Measurements from ENCODE around the gene NFIX. TPM values are rescaled to one million over a fixed set of nuclear protein-coding genes. Genes with fewer than 3 reads are reported as not detected.

Gene NFIX
- total and polyA plus RNA-seq, 2 of the 13 experiments (the other 11 are each of a cell fraction or from before 2014, with no cell fraction given): 3.4 to 5.4 TPM

DNA sequence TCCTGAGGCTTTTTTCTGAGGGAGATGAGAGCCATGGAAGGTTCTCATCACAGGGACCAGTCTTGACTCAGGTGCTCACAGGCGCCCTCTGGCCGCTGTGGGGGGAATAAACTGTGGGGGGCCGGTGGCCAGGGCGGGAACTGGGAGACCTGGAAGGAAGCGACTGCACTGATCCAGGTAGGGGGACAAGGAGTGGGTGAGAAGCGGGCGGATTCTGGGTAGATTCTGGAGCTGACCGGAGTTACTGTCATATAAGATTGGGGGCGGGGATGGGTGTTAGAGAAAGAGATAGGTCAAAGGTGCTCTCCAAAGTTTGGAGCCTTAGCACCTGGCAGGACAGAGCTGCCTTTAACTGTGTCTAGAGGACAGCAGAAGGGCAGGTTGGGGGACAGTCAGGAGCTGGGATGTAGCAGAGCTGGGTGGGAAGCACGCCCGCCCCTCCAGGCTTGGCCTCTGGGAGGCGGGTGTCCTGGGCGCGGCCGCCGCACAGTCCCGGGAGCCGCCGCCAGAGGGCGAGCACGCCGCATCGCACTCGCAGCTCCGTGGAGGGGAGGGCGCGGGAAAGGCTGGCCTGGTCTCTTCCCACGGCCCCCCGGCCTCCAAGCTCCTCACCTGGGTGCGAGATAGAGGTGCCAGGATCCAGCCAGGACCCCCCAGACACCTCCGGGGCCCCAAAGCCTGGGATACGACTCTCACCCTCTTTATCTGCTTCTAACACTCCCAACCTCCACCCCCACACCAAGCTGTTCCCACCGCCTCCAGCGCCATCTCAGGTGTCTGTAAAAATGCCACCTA lies 30.1 kb upstream of the NFIX start (continued):
- no peak for TF ChIP-seq HNF4A (CRISPR knock-in tag; IDR thresholded peaks at IDR 0.05)
- no peak for TF ChIP-seq KLF15 (CRISPR knock-in tag; IDR thresholded peaks at IDR 0.05; ENCODE audit: borderline replicate concordance)
- peak; percentile 22; the same call in 1 of the 2 replicates for TF ChIP-seq MED1 (CRISPR knock-in tag; IDR thresholded peaks at IDR 0.05)
- peak; percentile 22 for TF ChIP-seq HNRNPK (IDR thresholded peaks at IDR 0.05; ENCODE audit: low read depth, low read length, poor library complexity, severe bottlenecking)
- peak; percentile 85; the same call in 1 of the 2 replicates for TF ChIP-seq KDM2A (CRISPR knock-in tag; IDR thresholded peaks at IDR 0.05; ENCODE audit: borderline replicate concordance, low read depth)
- TF ChIP-seq, protein P1, sequence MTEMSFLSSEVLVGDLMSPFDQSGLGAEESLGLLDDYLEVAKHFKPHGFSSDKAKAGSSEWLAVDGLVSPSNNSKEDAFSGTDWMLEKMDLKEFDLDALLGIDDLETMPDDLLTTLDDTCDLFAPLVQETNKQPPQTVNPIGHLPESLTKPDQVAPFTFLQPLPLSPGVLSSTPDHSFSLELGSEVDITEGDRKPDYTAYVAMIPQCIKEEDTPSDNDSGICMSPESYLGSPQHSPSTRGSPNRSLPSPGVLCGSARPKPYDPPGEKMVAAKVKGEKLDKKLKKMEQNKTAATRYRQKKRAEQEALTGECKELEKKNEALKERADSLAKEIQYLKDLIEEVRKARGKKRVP (CRISPR knock-in tag; IDR thresholded peaks at IDR 0.05): no peak
- TF ChIP-seq ZNF768 (CRISPR knock-in tag; IDR thresholded peaks at IDR 0.05): peak; percentile 82; the same call in 1 of the 2 replicates
- no peak for TF ChIP-seq ZNF329 (CRISPR knock-in tag; IDR thresholded peaks at IDR 0.05; ENCODE audit: low read depth)
- TF ChIP-seq ARNT (IDR thresholded peaks at IDR 0.05): no peak
- TF ChIP-seq, protein P2, sequence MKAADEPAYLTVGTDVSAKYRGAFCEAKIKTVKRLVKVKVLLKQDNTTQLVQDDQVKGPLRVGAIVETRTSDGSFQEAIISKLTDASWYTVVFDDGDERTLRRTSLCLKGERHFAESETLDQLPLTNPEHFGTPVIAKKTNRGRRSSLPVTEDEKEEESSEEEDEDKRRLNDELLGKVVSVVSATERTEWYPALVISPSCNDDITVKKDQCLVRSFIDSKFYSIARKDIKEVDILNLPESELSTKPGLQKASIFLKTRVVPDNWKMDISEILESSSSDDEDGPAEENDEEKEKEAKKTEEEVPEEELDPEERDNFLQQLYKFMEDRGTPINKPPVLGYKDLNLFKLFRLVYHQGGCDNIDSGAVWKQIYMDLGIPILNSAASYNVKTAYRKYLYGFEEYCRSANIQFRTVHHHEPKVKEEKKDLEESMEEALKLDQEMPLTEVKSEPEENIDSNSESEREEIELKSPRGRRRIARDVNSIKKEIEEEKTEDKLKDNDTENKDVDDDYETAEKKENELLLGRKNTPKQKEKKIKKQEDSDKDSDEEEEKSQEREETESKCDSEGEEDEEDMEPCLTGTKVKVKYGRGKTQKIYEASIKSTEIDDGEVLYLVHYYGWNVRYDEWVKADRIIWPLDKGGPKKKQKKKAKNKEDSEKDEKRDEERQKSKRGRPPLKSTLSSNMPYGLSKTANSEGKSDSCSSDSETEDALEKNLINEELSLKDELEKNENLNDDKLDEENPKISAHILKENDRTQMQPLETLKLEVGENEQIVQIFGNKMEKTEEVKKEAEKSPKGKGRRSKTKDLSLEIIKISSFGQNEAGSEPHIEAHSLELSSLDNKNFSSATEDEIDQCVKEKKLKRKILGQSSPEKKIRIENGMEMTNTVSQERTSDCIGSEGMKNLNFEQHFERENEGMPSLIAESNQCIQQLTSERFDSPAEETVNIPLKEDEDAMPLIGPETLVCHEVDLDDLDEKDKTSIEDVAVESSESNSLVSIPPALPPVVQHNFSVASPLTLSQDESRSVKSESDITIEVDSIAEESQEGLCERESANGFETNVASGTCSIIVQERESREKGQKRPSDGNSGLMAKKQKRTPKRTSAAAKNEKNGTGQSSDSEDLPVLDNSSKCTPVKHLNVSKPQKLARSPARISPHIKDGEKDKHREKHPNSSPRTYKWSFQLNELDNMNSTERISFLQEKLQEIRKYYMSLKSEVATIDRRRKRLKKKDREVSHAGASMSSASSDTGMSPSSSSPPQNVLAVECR (CRISPR knock-in tag; IDR thresholded peaks at IDR 0.05; ENCODE audit: borderline replicate concordance): peak; percentile 52; the same call in 1 of the 2 replicates
- 0 out of 2 replicates have a peak, but pooled peaks have one; percentile 72 for TF ChIP-seq ZXDC (CRISPR knock-in tag; IDR thresholded peaks at IDR 0.05)
- no peak for TF ChIP-seq KLF6 (CRISPR knock-in tag; IDR thresholded peaks at IDR 0.05)
- peak; percentile 32; the same call in 1 of the 2 replicates for TF ChIP-seq SMC3 (IDR thresholded peaks at IDR 0.05; ENCODE audit: low read length)
- peak; percentile 70; the same call in 1 of the 2 replicates for TF ChIP-seq GABPB1 (CRISPR knock-in tag; IDR thresholded peaks at IDR 0.05)
- peak; percentile 63 for TF ChIP-seq ZNF501 (CRISPR knock-in tag; IDR thresholded peaks at IDR 0.05)
- no peak for TF ChIP-seq SOX6 (IDR thresholded peaks at IDR 0.05)
- TF ChIP-seq SOX6 (CRISPR knock-in tag; IDR thresholded peaks at IDR 0.05): peak; percentile 32
- TF ChIP-seq NAIF1 (CRISPR knock-in tag; IDR thresholded peaks at IDR 0.05; ENCODE audit: borderline replicate concordance): no peak
- no peak for TF ChIP-seq ATAD3A (CRISPR knock-in tag; IDR thresholded peaks at IDR 0.05)
